ENCODE results near the gene MRPL19. TPM values are rescaled to one million over a fixed set of nuclear protein-coding genes. Genes with fewer than 3 reads are reported as not detected.

The MRPL19 gene
- total and polyA plus RNA-seq, 3 experiments from 2014 or later = 33.2 to 74.2 (median 66.0) TPM

DNA sequence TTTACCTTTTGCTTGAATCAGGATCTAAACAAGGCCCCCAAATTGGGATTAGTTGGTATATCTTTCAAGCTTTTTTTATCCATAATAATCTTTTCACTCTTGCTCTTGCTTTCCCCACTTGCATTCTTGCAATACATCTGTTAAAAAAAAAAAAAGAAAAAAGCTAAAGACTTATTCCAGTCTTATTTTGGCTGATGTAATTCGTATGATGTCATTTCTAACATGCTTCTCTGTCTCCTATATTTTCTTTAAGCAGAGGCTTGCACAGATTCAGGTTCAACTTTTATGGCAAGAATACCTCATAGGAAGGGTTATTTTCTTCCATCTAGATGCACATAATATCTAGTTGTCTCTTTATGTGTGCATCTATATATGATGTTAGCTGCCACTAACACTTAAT lies 73.9 kb downstream of the MRPL19 start:
- Histone ChIP-seq H3K36me3 (ENCODE audit: insufficient read depth, low read length) (no peaks in the 10 kb centered on the region), H3K4me1 (ENCODE audit: insufficient read depth, low read length) (no peaks in the 10 kb centered on the region), H3K4me3 (ENCODE audit: low read length) (no peak overlapping the region), H3K9me3 (ENCODE audit: low read length) (no peaks in the 10 kb centered on the region), H3K27ac (ENCODE audit: low read depth, low read length) (no peak overlapping the region), H3K27me3 (ENCODE audit: insufficient read depth, low read length, poor library complexity, severe bottlenecking) (no peaks in the 10 kb centered on the region)
- no peak for DNase-seq
- no peaks in the 10 kb centered on the region for H3K4me1 Mint-ChIP-seq
- ChIA-PET POLR2A (interaction anchor here (0.6 kb wide), 1 partner anchor 9 kb away, joined by 3 read pairs; no protein-coding TSS in a partner anchor), CTCF (interaction anchor here (2.9 kb wide), 1 partner anchor 9 kb away, joined by 11 read pairs; the partner anchor contains the start of gene GCFC2)
- peaks cover 0 to 3% (median 0%) of the 10 kb centered on the region in 5 donors for H3K9me3 Mint-ChIP-seq
- peaks cover 19 to 50% of the 10 kb centered on the region in 2 donors for H3K27me3 Mint-ChIP-seq
- no peaks in the 10 kb centered on the region for H3K36me3 Mint-ChIP-seq
- no peak overlapping the region for H3K4me3 Mint-ChIP-seq
- no peak overlapping the region for H3K27ac Mint-ChIP-seq

DNA sequence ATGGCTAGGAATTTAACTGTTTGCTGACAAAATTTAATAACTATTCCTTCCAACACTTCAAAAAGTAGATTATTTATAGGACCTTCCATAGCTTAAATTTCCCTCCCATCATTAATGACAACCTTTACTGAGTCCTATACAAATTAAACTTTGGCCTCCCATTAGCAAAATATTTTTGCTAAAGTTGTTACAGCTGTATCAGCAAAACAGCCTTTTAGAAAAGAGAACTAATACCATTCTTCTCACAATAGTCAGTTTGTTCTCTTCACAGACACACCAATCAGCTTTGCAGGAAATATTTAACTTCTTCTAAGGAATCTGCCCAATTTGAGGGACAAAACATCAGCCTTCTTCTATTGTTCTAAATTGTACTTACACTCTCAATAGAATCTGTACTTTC lies 76.1 kb downstream of the MRPL19 start:
- Mint-ChIP-seq H3K27ac (no peak overlapping the region), H3K27me3 (peaks cover 22 to 44% of the 10 kb centered on the region in 2 donors), H3K4me1 (no peaks in the 10 kb centered on the region), H3K36me3 (no peaks in the 10 kb centered on the region), H3K9me3 (peaks cover 0 to 3% (median 0%) of the 10 kb centered on the region in 5 donors), H3K4me3 (no peak overlapping the region)
- no peak overlapping the region for H3K27ac ChIP-seq (ENCODE audit: low read depth, low read length)
- ChIA-PET CTCF (interaction anchor here (2.9 kb wide), 1 partner anchor 11 kb away, joined by 11 read pairs; the partner anchor contains the start of gene GCFC2), POLR2A (no interaction called here)
- no peaks in the 10 kb centered on the region for H3K9me3 ChIP-seq (ENCODE audit: low read length)
- H3K4me3 ChIP-seq (ENCODE audit: low read length) = no peak overlapping the region
- no peaks in the 10 kb centered on the region for H3K36me3 ChIP-seq (ENCODE audit: insufficient read depth, low read length)
- no peak for DNase-seq
- no peaks in the 10 kb centered on the region for H3K27me3 ChIP-seq (ENCODE audit: insufficient read depth, low read length, poor library complexity, severe bottlenecking)
- no peaks in the 10 kb centered on the region for H3K4me1 ChIP-seq (ENCODE audit: insufficient read depth, low read length)

DNA sequence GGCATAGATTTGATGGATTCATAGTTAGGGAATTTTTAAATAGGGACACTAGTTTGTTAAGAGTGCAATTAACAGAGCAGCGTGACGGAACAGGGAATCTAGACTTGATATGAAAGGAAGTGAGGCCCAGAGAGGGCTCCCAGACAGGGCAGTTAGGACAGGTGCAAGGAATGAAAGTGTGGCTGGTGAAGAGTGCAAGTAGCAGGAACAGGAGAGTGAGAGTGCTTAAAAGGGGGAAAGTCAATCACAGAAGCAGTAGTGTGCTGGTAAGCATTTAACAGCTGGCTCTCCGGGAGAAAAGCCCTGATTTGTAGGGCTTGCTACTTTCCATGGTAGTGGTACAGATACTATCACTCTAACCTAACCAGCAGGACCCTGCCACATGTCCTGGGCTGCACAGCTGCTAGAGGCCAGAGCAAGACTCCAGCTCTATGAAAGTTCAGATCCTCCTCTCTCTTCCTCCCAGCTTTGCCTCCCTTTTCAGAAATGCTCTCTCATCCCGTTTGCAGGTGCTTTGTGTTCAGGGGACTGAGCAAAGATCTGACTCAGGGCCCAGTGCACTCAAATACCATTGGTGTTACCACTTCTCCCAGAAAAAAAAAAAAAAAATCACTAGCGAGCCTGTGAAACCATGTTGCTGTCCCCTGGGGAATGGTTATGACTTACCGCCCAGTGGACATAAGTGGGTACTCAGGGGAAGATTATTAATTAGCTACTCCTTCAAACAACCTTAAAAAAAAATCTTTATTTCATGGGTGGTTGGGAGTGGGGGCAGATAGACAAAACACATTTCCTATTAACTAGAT lies 82.2 kb downstream of the MRPL19 start:
- no peaks in the 10 kb centered on the region for H3K36me3 Mint-ChIP-seq
- no peak overlapping the region for H3K27ac Mint-ChIP-seq
- no peak for DNase-seq
- CTCF ChIA-PET = no interaction called here
- no peak overlapping the region for H3K4me3 ChIP-seq (ENCODE audit: low read length)
- no peaks in the 10 kb centered on the region for H3K4me1 Mint-ChIP-seq
- H3K4me3 Mint-ChIP-seq = no peak overlapping the region
- POLR2A ChIA-PET = no interaction called here
- H3K27me3 Mint-ChIP-seq = peaks cover 12 to 24% of the 10 kb centered on the region in 2 donors
- no peaks in the 10 kb centered on the region for H3K9me3 ChIP-seq (ENCODE audit: low read length)
- H3K27me3 ChIP-seq (ENCODE audit: insufficient read depth, low read length, poor library complexity, severe bottlenecking) = no peaks in the 10 kb centered on the region
- no peaks in the 10 kb centered on the region for H3K36me3 ChIP-seq (ENCODE audit: insufficient read depth, low read length)
- H3K9me3 Mint-ChIP-seq = no peaks in the 10 kb centered on the region
- H3K27ac ChIP-seq (ENCODE audit: low read depth, low read length) = no peak overlapping the region
- H3K4me1 ChIP-seq (ENCODE audit: insufficient read depth, low read length) = no peaks in the 10 kb centered on the region

DNA sequence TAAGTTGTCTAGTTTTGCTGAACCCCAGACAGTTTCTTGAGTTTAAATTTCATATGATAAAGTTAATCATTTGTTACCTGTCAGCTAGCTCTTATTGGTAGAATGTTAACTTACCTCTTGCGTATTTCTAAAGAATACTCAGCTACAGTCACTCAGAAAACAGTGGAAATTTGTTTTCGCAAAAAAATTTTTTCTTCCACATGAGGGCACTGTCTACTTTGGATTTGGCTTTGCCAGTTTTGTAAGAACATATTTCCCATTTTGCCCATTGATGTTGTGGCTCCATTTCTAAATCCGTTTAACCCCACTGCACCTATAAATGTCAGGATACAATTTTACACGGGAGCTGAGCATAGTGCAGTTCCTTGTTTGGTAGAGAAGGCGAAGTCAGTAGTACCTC lies 83.3 kb downstream of the MRPL19 start:
- CTCF ChIA-PET = no interaction called here
- Mint-ChIP-seq H3K4me3 (no peak overlapping the region), H3K4me1 (no peaks in the 10 kb centered on the region), H3K27ac (no peak overlapping the region), H3K36me3 (no peaks in the 10 kb centered on the region), H3K27me3 (peaks cover 11 to 25% of the 10 kb centered on the region in 2 donors), H3K9me3 (no peaks in the 10 kb centered on the region)
- Histone ChIP-seq H3K36me3 (ENCODE audit: insufficient read depth, low read length) (no peaks in the 10 kb centered on the region), H3K27me3 (ENCODE audit: insufficient read depth, low read length, poor library complexity, severe bottlenecking) (no peaks in the 10 kb centered on the region), H3K4me3 (ENCODE audit: low read length) (no peak overlapping the region), H3K9me3 (ENCODE audit: low read length) (no peaks in the 10 kb centered on the region), H3K27ac (ENCODE audit: low read depth, low read length) (no peak overlapping the region), H3K4me1 (ENCODE audit: insufficient read depth, low read length) (no peaks in the 10 kb centered on the region)
- no peak for DNase-seq
- POLR2A ChIA-PET = no interaction called here

GRCh38 chr2:75736276-75736675 lies 89.7 kb downstream of the MRPL19 start:
- H3K9me3 ChIP-seq (ENCODE audit: low read length) = no peaks in the 10 kb centered on the region
- Mint-ChIP-seq H3K4me3 (no peak overlapping the region), H3K27me3 (peaks cover 14 to 39% of the 10 kb centered on the region in 2 donors), H3K36me3 (no peaks in the 10 kb centered on the region), H3K27ac (no peak overlapping the region), H3K4me1 (no peaks in the 10 kb centered on the region), H3K9me3 (peaks cover 0 to 7% (median 0%) of the 10 kb centered on the region in 5 donors)
- DNase-seq = no peak
- ChIA-PET POLR2A (no interaction called here), CTCF (no interaction called here)
- H3K27me3 ChIP-seq (ENCODE audit: insufficient read depth, low read length, poor library complexity, severe bottlenecking) = no peaks in the 10 kb centered on the region
- no peak overlapping the region for H3K27ac ChIP-seq (ENCODE audit: low read depth, low read length)
- H3K4me3 ChIP-seq (ENCODE audit: low read length) = no peak overlapping the region
- no peaks in the 10 kb centered on the region for H3K36me3 ChIP-seq (ENCODE audit: insufficient read depth, low read length)
- no peaks in the 10 kb centered on the region for H3K4me1 ChIP-seq (ENCODE audit: insufficient read depth, low read length)

- no peak overlapping the region for H3K27ac Mint-ChIP-seq
These were observed 91.4 kb downstream of the MRPL19 start for GRCh38 chr2:75737961-75738360.

More at GRCh38 chr2:75737961-75738360, 91.4 kb downstream of the MRPL19 start:
- Histone ChIP-seq H3K4me1 (ENCODE audit: insufficient read depth, low read length) (no peaks in the 10 kb centered on the region), H3K27me3 (ENCODE audit: insufficient read depth, low read length, poor library complexity, severe bottlenecking) (no peaks in the 10 kb centered on the region), H3K36me3 (ENCODE audit: insufficient read depth, low read length) (no peaks in the 10 kb centered on the region), H3K4me3 (ENCODE audit: low read length) (no peak overlapping the region), H3K27ac (ENCODE audit: low read depth, low read length) (no peak overlapping the region), H3K9me3 (ENCODE audit: low read length) (no peaks in the 10 kb centered on the region)
- H3K36me3 Mint-ChIP-seq = no peaks in the 10 kb centered on the region
- H3K9me3 Mint-ChIP-seq = peaks cover 0 to 7% (median 5%) of the 10 kb centered on the region in 5 donors
- H3K27me3 Mint-ChIP-seq = peaks cover 17 to 32% of the 10 kb centered on the region in 2 donors
- ChIA-PET CTCF (no interaction called here), POLR2A (no interaction called here)
- H3K4me1 Mint-ChIP-seq = no peaks in the 10 kb centered on the region
- H3K4me3 Mint-ChIP-seq = no peak overlapping the region
- no peak for DNase-seq

Other genes with a start within 250 kb of the MRPL19 start
- gene EVA1A, start 85.8 kb upstream of the MRPL19 start, total RNA-seq = not detected
- not detected for gene EVA1A, start 85.8 kb upstream of the MRPL19 start, polyA plus RNA-seq
- 10 to 100 TPM; 28.4 to 30.8 TPM for gene GCFC2, start 64.1 kb downstream of the MRPL19 start, total RNA-seq
- gene GCFC2, start 64.1 kb downstream of the MRPL19 start, polyA plus RNA-seq = 27.3 TPM

All from CD8-positive, alpha-beta memory T cell (primary cell).